OCI-LY7 (cell line): ENCODE data around the gene ARMH1. TPM values are rescaled to one million over a fixed set of nuclear protein-coding genes. Genes with fewer than 3 reads are reported as not detected.

Source experiments
- BruUV-seq: library from RNA; stranded (reverse); fragments of 400-500 nt; replicated peaks from 2 replicates; lab custom pipeline; 2021; lab: Mats Ljungman, UMichigan
- CTCF ChIA-PET: fragments of 300-600 bp; sonication (Branson Sonifier 250); formaldehyde crosslinking; loops from one replicate; lab custom pipeline; 2022; ENCODE audit warnings: antibody characterized with exemption; ENCODE audit not compliant: unreplicated experiment; lab: Charles Lee
- POLR2A ChIA-PET: fragments of 300-600 bp; sonication (Branson Sonifier 250); formaldehyde crosslinking; loops from one replicate; lab custom pipeline; 2022; ENCODE audit warnings: antibody characterized with exemption; lab: Charles Lee
- DNase-seq: peaks from one replicate; pipeline ENCODE4 v3.0.0-alpha.2; 2015; ENCODE audit warnings: low spot score
- H2AFZ ChIP-seq: fragments of 200-600 bp; sonication (generic), shearing (Covaris generic); 2 replicates; pipeline ENCODE4 v1.6.1; 2014; ENCODE audit warnings: mild to moderate bottlenecking, antibody characterized with exemption, low read length, moderate library complexity
- H3K27ac ChIP-seq: fragments of 200-600 bp; sonication (generic); 2 replicates; pipeline ENCODE4 v1.5.1; 2014; ENCODE audit warnings: mixed run types, low read depth, mild to moderate bottlenecking, moderate library complexity, low read length, inconsistent platforms; ENCODE audit not compliant: poor library complexity, severe bottlenecking
- H3K36me3 ChIP-seq: fragments of 200-600 bp; sonication (generic); 2 replicates; pipeline ENCODE4 v1.6.1; 2014; ENCODE audit warnings: mild to moderate bottlenecking, antibody characterized with exemption, low read length, moderate library complexity, mixed read lengths; ENCODE audit not compliant: insufficient read depth
- H3K4me1 ChIP-seq: fragments of 200-600 bp; sonication (generic); 2 replicates; pipeline ENCODE4 v1.5.1; 2014; ENCODE audit warnings: mild to moderate bottlenecking, low read length; ENCODE audit not compliant: insufficient read depth, poor library complexity, severe bottlenecking
- H3K4me2 ChIP-seq: fragments of 200-600 bp; sonication (generic); 2 replicates; pipeline ENCODE4 v1.6.1; 2014; ENCODE audit warnings: mild to moderate bottlenecking, low read length
- H3K4me3 ChIP-seq: fragments of 200-600 bp; sonication (generic); 2 replicates; pipeline ENCODE4 v1.5.1; 2014; ENCODE audit warnings: mild to moderate bottlenecking, low read depth, low read length; ENCODE audit not compliant: poor library complexity, severe bottlenecking
- H3K79me2 ChIP-seq: fragments of 200-600 bp; sonication (generic); 2 replicates; pipeline ENCODE4 v1.6.1; 2016; ENCODE audit warnings: low read depth, mild to moderate bottlenecking, low read length, moderate library complexity, mixed read lengths; ENCODE audit not compliant: insufficient read depth
- H3K9me2 ChIP-seq: fragments of 200-600 bp; sonication (generic); 2 replicates; pipeline ENCODE4 v1.6.1; 2016; ENCODE audit warnings: mild to moderate bottlenecking, low read length, mixed read lengths; ENCODE audit not compliant: insufficient read depth
- H3K9me3 ChIP-seq: fragments of 200-600 bp; sonication (generic); 2 replicates; pipeline ENCODE4 v1.6.1; 2014; ENCODE audit warnings: mild to moderate bottlenecking, mixed run types, low read length, mixed read lengths
- H4K20me1 ChIP-seq: fragments of 200-600 bp; sonication (generic); 2 replicates; pipeline ENCODE4 v1.6.1; 2014; ENCODE audit warnings: mild to moderate bottlenecking, antibody characterized with exemption, low read length, moderate library complexity, mixed read lengths; ENCODE audit not compliant: insufficient read depth
- EZH2phosphoT487 ChIP-seq: fragments of 200-600 bp; sonication (generic); IDR thresholded peaks from 2 replicates; pipeline ENCODE4 v1.6.1; 2018; ENCODE audit warnings: low read depth, borderline replicate concordance, mild to moderate bottlenecking, mixed run types, antibody characterized with exemption, low read length, moderate library complexity, mixed read lengths
- intact Hi-C: fragments of 100-400 bp; cut with micrococcal nuclease; formaldehyde crosslinking; loops from one replicate; pipeline ENCODE4 v1.10.0; 2022; ENCODE audit not compliant: unreplicated experiment
- total RNA-seq, 2 experiments: library from RNA; depleted of rRNA in 1 of 2; stranded (reverse); fragments of >200 nt in 1 of 2; shearing (Covaris generic) in 1 of 2; gene quantifications; 2 replicates each; pipeline ENCODE4 v1.2.3, GENCODE V29; 2014 to 2022
- TF ChIP-seq, protein P1 (sequence below): fragments of 200-600 bp; sonication (generic); conservative IDR thresholded peaks from 2 replicates; pipeline ENCODE4 v1.5.1; 2014; ENCODE audit warnings: mild to moderate bottlenecking, antibody characterized with exemption, low read length, moderate library complexity, mixed read lengths

The ARMH1 gene
- total RNA-seq, 2 experiments from 2014 or later: 7.8 to 8.9 TPM

DNA sequence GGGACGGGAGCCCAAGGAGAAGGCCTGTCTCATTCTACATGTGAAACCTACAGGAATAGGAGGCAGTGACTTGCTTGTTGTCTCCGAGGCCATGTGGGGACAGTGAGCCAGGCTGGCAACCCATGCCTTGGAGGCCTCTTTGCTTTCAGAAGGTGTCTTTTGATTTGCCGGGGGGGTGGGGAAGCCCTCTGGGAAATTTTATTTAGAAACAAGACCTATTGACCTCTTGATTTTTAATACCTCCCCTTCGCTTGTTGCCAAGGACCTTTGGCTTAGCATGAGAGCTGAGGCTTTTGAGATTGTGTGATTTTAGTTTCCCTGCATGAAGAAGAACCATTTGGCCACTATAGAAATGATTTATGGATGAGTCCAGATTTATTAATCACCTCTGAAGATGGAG lies 4.1 kb downstream of the ARMH1 start:
- TF ChIP-seq, protein P1, sequence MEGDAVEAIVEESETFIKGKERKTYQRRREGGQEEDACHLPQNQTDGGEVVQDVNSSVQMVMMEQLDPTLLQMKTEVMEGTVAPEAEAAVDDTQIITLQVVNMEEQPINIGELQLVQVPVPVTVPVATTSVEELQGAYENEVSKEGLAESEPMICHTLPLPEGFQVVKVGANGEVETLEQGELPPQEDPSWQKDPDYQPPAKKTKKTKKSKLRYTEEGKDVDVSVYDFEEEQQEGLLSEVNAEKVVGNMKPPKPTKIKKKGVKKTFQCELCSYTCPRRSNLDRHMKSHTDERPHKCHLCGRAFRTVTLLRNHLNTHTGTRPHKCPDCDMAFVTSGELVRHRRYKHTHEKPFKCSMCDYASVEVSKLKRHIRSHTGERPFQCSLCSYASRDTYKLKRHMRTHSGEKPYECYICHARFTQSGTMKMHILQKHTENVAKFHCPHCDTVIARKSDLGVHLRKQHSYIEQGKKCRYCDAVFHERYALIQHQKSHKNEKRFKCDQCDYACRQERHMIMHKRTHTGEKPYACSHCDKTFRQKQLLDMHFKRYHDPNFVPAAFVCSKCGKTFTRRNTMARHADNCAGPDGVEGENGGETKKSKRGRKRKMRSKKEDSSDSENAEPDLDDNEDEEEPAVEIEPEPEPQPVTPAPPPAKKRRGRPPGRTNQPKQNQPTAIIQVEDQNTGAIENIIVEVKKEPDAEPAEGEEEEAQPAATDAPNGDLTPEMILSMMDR: no peak
- TF ChIP-seq EZH2phosphoT487: no peak
- BruUV-seq: no TSS peak
- no peak for DNase-seq
- ChIA-PET POLR2A (no interaction called here), CTCF (no interaction called here)
- Histone ChIP-seq H3K36me3 (no peaks in the 10 kb centered on the region), H4K20me1 (no peaks in the 10 kb centered on the region), H3K79me2 (no peaks in the 10 kb centered on the region), H2AFZ (no peak overlapping the region), H3K9me2 (no peaks in the 10 kb centered on the region), H3K4me1 (peaks cover 35% of the 10 kb centered on the region), H3K27ac (no peak overlapping the region), H3K4me2 (no peak overlapping the region), H3K9me3 (no peaks in the 10 kb centered on the region), H3K4me3 (no peak overlapping the region)
- intact Hi-C loops: no loop called here

DNA sequence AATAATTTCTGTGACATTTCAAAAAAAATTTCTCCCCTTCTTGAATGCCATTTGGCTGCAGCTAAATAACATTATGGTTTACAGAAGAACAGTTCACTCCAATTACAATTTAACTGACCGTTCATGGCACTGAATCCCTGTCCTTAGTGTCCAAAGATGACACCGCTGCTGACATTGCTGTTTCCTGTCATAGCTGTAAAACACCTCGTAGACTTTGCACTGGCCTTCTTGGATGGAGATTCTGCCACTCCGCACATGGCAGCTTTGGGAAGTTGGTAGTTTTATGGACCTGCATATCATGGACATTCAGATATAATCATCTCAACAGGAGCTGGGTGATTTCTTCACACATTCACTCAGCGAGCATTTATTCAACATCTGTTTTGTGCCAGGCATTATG lies 5.0 kb downstream of the ARMH1 start:
- CTCF ChIA-PET: no interaction called here
- no peaks in the 10 kb centered on the region for H3K36me3 ChIP-seq
- H3K4me1 ChIP-seq: peaks cover 38% of the 10 kb centered on the region
- BruUV-seq: no TSS peak
- TF ChIP-seq, protein P1: no peak
- no peak for TF ChIP-seq EZH2phosphoT487
- no peaks in the 10 kb centered on the region for H4K20me1 ChIP-seq
- H3K27ac ChIP-seq: no peak overlapping the region
- DNase-seq: no peak
- no peak overlapping the region for H2AFZ ChIP-seq
- intact Hi-C loops: no loop called here
- H3K4me2 ChIP-seq: no peak overlapping the region
- no peaks in the 10 kb centered on the region for H3K79me2 ChIP-seq
- POLR2A ChIA-PET: interaction anchor here (0.7 to 0.9 kb wide), 2 partner anchors 12 to 35 kb away, joined by 3 read pairs; no protein-coding TSS in a partner anchor
- H3K4me3 ChIP-seq: no peak overlapping the region
- H3K9me3 ChIP-seq: no peaks in the 10 kb centered on the region
- no peaks in the 10 kb centered on the region for H3K9me2 ChIP-seq
